EL (cell line): Measurements from ENCODE around the gene FBXO2.

Experiments used
- DNase-seq: peaks from one replicate; pipeline ENCODE4 v3.0.0-alpha.2; 2016

The FBXO2 gene

DNA sequence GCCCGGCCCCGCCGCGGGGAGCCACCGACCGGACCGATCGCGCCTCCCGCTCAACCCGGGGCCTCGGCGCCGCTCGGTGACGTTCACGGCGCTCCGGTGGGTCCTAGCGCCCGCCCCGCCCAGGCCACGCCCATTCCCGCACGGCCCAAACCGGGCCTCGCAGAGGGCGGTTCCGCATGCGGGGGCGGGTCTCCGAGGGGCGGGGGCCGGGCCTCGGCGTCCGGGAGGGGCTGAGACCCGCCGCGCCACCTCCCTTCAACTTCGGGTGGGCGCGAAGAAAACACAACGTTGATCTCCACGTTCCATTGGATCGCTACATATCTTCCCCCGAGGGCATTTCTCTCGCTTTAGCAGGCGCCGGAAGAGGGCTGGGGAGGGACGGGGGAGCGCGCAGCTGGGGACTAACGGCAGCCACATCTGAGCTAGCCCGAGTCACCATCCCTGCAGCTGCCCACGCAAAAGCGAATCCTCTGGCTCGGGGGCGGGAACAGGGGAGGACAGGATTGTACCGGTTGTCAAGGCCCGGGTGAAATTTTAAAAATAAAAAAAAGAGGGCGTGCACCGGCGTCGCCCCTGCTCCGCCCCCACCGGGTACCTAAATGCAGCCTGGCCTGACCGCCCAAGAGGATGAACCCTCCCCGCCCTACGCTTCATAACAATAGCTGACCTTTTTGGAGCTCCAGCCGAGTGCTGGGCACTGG is 27.0 kb upstream of the FBXO2 start, which contains the start of gene MAD2L2:
Gene MAD2L2, minus strand, starts transcription at position 78 of the 701 bp plus-strand sequence. CDS start 547 bp downstream, outside the sequence.
- DNase-seq: peak; percentile 93

DNA sequence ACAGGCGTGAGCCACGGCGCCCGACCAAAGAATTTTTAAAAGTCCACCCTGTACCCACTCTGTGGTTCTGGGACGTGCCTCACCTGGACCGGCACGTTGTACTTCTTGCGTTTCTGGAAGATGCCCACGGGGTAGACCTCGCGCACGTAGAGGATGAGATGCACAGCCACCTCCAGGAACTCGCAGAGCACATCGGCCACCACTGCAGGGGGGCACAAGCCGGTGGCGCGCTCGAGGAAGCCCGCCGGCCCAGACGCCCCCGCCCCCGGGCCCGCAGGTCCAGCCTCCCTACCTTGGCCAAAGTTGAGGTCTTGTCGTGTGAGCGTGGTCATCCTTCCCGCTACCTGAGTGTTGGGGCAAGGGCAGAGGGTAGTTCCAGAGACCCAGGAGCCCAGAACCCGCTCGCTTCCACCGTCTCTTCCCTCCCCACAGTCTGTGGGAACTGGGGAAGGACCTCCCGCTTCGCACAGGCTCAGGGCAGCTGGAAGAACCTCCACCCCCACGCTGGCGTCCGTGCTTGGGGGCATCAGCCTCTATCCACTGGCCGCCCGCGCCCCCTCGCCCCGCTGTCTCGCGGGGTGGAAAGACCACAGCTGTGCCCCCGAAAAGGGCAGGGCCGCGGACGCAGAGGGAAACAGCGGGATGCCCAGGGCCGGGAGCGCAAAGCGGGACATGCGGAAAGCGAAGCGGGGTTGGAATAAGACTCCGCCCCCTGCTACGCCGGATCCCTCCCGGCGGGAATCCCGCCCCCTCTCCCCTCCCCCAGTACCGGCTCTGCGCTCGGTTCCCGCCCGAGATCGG is 26.2 kb upstream of the FBXO2 start:
- DNase-seq: no peak

DNA sequence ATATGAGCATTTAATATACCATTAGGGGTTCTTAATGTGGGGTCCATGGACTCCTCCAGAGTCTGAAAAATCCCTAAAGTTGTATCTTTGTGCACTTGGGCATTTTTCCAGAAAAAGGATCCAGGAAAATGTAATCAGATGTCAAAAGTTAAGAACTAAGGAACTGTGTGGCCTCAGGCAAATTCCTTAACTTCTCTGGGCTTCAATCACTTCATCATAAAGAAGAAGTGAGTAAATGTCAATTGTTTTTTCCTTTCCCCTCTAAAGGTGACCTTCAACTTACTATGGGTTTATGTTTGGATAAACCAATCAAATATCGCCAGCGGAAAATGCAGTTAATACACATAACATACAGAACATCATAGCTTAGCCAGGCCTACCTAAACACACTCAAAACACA is 24.2 kb upstream of the FBXO2 start:
- no peak for DNase-seq

DNA sequence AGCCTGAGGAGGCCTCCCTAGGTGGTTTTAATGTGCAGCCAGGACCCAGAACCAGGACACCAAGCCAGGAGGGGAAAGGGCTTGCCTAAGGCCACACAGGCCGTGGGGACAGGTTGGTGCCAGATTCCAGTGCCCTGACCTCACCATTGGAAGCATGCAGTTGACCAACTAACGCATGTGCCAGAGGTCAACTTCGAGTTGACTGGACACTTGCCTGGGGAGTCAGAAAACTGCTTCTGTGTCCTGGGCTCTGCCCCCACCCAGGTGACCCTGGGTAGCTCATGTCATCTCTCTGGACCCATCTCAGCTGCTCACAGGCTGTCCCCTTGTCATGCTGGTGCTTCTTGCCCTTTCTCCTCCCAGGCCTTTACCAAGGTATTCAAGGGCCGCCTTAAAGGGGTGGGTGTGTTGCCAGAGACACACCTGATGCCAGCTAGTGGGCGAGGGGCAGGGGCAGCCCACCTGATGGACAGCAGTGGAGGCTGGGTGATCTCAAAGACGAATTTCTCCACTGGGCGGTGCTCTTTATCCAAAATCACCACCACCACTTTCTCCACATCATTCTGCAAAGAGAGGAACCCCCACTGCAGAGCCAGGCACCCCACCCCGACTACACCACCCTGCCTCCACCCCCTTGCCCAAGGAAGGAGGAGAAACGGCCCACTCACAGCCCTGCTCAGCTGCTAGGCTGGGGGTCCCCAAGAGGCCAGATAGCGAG is 22.3 kb upstream of the FBXO2 start:
- DNase-seq: no peak

DNA sequence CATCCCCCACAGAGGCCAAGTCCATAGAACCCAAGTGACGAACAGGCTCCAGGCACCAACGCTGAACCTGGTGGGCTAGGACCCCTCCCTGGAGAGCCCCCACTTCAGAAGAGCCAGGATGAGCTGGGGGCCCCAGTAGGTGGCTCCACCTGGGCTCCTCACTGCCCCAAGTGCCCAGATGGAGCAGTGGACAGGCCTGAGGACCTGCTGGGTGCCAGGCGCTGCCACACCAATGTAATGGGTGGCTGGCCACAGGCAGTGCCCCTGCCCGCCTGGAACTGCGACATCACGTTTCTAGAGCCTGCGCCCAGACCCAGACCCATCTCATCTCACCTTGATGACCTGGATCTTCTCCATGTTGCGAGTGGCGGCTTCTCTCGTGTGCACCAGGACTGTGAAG is 21.1 kb upstream of the FBXO2 start:
- no peak for DNase-seq

DNA sequence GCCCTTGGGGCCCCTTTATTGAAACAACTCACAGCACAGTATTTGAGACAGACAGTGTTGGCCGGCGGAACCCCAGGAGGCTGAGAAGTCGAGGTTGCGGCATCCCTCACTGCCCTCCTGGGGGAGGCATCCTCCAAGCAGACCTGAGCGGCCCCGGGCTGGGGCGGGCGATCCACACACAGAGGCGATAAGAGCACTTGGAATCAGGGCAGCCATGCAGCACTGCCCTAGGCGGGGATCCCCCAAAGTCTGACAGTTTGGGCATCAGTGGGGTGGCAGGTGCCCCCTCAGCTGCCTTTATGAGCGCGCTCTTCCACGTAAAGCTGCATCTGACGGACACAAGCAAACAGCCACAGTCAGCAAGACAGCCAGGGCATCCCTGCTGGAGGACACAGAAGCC is 20.3 kb upstream of the FBXO2 start:
- DNase-seq: no peak

DNA sequence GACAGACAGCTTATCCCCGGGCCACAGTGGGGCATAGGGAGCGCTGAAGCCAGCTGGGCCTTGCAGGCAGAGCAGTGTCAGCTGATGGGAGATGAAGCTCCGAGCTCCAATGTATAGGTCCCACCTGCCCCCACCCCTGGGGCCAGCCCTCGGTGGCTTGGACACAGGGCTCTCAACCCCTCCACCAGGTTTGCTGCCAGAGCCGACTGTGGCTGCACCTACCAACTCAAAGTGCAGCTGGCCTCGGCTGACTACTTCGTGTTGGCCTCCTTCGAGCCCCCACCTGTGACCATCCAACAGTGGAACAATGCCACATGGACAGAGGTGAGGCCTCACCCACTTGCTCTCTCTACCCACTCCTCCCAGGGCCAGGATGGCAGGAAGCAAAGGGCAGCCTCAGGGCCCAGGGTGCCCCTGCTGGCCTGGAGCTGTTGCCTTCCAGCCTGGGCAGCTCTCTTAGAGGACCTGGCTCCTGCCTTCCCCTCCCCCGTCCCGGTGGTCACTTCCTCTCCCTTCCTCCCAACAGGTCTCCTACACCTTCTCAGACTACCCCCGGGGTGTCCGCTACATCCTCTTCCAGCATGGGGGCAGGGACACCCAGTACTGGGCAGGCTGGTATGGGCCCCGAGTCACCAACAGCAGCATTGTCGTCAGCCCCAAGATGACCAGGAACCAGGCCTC is 19.0 kb upstream of the FBXO2 start:
- DNase-seq: no peak

DNA sequence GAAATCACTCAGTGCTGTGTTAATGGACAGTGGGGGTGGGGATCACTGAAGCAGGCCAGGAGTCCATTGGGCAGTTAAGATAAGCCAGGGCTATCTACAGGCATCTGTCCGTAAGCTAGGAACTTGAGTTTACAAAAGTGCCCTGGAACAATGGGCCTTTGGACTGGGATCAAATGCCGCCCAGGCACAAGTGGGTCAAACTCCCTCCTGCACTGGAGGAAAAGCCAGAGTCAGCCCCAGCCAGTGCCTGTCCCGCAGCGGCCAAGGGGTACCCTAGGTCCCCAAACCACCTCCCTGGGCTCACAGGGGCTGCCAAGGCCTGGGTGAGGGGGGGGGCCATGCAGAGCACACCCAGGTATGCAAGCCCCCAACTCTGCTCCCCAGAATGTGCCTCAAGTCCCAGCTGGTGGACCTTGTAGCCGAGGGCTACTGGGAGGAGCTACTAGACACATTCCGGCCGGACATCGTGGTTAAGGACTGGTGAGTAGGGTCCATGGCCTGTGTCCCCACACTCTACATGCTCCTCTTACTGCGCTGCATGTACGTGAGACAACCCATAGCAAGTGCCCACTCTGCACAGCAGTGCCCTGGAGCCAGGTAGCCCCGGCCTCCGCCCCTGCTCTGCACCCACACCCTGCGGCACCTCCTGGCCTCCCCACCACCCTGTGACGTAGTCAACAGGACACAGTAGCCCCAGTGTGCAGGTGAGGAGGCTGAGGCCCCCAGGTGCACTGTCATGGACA is 17.5 kb upstream of the FBXO2 start:
- DNase-seq: no peak

DNA sequence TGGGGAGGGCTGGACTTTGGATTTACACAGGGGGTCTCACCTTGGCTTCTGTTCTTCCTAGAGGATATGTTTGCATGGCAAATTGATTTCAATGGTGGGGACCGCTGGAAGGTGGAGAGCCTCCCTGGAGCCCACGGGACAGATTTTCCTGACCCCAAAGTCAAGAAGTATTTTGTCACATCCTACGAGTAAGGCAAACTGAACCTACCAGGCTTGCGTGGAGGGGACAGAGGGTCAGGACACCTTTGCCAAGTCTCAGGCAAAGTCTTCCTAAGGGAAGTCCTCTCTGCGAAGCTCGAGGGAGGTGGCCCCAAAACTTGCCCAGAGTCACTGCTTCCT is 16.9 kb upstream of the FBXO2 start:
- no peak for DNase-seq

DNA sequence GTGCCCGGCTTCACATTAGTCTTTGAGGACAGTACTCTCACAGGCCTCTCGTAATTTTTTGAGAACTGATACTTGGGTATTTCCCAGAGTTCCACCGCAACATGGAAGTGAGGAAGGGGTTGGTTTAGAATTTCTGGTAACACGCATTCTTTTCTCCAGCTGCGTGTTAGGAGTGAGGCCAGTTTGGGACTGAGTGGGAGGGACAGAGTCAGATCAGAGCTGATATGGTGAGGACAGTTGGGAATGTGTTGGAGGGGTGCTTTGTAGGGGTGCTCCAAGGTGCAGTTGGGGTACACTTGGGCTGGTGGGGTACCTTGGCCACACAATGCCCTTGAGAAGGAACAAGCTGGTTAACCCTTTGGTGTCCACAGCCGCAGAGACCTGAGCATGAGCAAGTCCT is 16.5 kb upstream of the FBXO2 start:
- no peak for DNase-seq

DNA sequence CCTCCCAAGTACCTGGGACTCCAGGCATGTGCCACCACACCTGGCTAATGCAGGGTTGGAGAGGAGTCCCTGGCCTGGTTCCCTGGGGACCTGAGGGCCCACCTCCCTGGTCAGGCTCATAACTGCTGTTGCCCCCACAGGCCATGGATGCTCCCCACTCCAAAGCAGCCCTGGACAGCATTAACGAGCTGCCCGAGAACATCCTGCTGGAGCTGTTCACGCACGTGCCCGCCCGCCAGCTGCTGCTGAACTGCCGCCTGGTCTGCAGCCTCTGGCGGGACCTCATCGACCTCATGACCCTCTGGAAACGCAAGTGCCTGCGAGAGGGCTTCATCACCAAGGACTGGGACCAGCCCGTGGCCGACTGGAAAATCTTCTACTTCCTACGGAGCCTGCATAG is 14.3 kb upstream of the FBXO2 start:
- no peak for DNase-seq

DNA sequence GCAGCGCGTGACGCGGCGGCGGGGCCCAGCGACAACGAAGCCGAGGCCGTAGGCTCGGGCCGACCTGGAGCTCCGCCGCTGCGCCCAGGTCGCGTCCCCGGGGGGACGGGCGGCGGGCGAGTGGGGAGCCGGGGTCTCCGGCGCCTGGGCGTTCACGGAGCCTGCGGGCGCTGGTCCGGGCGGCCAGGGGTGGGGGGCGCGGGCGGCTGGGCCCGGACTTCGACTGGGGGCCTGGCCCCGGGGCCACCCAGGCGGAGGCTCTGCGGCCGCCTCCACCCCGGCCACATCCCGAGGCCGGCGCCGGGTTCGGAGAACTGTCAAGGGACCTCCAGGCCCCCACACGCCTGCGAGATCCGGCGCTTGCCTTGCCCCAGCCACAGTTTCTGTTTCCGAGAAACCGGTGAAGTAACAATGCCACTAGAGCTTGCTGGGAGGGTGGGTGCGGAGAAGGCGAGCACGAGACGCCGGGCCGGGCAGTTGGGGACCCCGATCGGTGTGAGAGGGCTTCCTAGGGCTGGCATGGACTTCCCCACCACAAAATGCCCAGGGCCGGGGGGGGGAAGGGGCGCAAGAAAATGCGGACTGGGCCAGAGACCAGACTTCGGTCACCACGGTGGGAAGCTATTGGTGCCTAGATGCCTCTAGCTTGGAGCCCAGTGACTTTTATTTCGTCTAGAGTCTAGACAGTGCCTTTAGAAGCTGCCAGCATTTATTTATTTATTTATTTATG is 10.3 kb upstream of the FBXO2 start:
- DNase-seq: peak; percentile 45

DNA sequence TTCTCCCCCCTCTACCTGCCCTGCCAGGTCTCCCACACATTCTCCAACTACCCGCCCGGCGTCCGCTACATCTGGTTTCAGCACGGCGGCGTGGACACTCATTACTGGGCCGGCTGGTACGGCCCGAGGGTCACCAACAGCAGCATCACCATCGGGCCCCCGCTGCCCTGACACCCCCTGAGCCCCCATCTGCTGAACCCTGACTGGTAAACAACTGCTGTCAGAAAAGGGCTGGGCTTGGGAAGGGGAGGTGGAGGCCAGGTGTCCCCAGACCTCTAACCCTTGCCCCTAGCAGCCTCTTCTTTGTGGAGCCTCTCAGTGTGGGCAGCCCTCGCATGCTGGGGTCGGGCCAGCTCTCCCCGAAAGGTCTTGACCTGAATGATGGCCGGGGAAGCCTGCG is 6.9 kb upstream of the FBXO2 start:
- DNase-seq: no peak

DNA sequence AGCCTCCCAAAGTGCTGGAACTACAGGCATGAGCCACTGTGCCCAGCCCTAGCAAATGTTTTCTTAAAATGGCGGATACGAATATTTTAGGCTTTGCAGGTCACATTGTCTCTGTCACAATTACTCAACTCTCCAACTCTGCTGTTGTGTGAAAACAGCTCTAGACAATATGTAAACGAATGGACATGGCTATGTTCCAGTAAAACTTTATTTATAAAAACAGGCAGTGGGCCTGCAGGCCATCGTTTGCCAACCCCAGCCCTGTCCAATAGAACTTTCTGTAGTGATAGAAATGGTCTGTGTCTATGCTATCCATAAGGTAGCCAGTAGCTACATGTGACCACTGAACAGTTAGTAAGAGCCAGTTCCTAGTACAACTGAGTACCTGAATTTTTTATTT is 5.5 kb upstream of the FBXO2 start:
- DNase-seq: no peak

DNA sequence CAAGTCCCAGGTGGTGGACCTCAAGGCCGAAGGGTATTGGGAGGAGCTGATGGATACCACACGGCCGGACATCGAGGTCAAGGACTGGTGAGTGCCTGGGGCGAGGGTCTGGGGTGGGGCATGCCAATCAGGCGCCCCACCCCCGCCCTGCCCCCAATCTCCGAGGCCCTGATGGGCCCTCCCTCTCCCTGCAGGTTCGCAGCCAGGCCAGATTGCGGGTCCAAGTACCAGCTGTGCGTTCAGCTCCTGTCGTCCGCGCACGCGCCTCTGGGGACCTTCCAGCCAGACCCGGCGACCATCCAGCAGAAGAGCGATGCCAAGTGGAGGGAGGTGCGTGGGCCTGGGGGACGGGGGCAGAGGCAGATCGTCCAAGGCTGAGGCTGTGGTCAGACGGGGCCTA is 4.3 kb upstream of the FBXO2 start:
- no peak for DNase-seq

DNA sequence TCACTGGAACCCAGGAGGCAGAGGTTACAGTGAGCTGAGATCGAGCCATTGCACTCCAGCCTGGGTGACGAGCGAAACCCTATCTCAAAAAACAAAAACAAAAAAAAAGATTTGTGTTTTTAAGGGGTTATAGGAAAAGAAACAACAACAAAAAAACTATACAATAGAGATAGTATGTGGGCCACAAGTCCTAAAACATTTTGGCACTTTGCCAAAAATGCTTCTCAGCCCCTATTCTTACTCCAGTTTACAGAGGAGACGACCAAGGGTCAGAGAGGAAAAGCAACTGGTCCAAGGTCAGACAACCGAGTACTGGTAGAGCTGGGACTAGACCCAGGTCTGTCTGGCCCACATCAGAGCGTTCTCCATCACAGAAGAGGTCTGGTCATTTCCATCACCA is 3.4 kb upstream of the FBXO2 start:
- no peak for DNase-seq

DNA sequence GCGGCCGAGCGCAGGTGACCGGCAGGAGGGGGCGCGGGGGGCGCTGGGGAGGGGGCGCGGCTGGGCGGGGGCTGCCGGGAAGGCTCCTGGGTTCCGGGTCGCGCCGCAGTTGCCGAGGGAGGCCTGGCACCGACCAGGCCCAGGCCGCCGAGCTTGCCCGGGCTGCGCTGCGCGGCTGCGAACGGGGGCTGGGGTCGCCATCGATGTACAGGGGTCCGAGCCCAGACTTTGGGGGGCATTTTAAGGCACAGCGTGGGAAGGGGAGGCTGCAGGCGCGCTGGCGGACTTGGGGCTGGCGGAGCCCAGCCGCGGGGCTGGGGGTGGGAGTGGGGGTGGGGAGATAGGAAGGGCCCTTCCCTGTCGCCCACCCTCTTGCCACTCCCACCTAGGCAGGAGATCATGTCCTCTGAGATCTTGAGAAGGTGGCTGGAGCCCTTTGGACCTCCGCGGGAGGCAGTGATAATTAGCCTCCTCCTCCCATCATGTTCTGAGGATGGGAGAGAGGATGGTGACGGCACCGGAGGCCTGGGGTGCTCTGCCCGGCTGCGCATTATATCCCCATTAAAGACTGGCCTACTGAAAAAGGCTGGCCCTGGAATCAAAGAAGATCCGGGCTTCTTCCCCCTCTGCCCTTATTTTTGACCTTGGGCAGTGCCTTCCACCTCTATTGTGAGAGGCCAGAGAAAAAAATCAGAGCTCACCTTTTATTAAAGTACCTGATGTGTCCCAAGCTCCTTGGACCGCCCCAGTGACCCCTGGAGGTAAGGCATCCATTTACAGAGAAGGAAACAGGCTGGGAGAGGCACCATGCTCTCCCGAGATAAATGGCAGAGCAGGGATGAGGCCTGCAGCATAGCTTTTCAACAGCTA is 945 bp upstream of the FBXO2 start:
- DNase-seq: no peak

DNA sequence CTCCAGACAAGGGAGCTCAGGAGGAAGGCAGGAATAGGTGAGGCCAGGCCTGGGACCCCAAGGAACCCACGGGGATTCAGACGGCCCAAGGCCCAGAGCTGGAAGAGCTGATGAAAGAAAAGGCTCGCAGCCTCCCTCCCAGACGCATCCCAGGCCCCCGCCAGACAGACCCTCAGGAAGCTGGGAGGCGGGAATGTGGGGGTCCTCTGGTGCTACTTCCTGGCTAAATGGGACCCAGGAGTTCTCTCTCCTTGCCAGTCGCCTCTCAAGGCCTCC is 430 bp downstream of the FBXO2 start:
- DNase-seq: no peak

DNA sequence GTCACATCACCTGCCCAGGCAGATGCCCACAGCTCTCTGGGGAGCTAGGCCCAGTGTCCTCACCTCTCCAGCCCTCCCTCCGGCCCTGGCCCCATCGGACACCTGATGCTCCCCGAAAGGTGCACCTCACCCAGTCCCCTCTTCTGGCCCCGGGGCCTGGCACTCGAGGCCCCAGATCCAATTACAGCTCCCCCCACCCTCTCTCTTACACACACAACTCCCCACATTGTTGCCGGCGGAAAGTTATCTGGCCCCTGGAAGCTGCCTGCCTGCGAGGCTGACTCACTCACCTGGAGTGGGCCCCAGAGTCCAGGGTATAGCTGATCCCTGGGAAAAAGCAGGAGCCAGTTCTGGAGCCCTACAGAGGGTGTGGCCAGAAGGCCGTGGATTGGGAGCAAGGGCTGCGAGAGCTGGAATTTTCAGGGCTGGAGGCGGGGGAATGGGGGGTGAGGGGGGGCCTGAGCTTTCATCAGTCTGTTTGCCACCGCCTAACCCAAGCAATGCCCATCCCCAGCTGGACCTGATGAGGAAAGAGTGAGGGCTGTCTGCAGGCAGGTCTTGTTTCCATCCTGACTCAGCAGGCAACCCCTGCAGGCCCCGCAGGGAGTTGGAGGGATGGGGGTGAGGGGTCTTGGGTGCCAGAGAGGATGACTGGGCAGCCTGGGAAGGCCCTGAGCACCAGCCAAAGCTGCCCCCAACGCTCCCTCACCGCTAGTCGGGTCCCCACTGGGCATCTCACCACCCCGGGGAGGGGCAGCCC is 948 bp downstream of the FBXO2 start:
- DNase-seq: no peak

DNA sequence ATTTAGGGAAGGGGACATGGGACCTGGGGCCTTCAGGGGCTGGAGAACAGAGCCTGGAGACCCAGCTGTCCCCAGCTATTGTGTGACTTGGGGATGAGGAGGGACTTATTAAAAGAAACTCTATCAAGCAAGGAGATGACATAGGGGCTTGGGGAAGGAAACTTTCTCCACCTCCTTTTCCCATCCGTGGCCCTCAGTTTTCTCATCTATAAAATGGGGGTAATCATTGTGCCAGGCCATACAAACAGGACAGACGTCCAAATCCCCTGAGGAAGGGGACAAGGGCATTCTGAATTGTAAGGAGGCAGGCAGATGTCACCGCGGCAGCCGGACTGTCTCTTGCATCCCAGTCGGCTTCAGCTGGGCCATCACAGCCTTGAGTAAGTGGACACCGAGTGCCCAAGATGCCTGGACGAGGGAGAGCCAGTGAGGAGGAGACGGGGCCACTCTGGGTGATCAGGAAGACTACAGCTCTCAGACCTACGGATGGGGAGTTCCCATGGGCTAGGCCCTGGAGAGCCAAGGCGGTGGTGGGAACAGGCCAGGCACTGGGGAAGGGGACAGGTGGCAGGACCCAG is 1.9 kb downstream of the FBXO2 start:
- no peak for DNase-seq
